ENCODE measurements around the gene PLXDC2.

DNA sequence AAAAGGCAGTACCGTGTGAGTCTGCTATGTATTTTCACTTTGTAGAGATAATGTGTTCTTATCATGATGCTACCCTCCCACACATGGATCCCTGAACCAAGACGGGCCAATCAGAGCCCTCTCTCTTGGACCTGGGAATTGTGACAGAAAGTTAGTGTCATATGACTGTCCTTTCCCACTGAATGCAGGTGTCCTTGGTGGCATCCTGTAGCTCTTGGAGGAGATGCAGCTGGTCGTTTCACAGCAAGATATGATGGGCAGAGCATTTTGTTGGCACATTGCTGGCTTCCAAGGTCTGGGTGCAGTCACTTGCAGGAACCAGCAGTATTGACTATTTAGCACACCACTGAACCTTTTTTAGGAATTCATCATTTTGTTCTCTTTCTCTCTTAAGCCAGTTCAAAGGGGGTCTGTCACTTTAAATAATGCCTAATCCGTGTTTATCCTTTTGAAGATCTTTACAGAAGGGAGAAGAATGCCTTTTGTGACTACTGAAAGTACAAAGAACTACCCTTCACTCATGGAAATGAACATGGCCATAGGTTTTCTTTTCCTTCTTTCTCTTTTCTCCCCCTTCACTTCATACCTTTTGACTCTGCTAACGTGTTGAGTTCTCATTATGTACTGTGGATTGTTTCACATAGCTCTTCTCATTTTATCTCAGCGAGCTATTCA is 125.1 kb downstream of the PLXDC2 start:
- TF ChIP-seq, protein P1, sequence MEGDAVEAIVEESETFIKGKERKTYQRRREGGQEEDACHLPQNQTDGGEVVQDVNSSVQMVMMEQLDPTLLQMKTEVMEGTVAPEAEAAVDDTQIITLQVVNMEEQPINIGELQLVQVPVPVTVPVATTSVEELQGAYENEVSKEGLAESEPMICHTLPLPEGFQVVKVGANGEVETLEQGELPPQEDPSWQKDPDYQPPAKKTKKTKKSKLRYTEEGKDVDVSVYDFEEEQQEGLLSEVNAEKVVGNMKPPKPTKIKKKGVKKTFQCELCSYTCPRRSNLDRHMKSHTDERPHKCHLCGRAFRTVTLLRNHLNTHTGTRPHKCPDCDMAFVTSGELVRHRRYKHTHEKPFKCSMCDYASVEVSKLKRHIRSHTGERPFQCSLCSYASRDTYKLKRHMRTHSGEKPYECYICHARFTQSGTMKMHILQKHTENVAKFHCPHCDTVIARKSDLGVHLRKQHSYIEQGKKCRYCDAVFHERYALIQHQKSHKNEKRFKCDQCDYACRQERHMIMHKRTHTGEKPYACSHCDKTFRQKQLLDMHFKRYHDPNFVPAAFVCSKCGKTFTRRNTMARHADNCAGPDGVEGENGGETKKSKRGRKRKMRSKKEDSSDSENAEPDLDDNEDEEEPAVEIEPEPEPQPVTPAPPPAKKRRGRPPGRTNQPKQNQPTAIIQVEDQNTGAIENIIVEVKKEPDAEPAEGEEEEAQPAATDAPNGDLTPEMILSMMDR (IDR thresholded peaks at IDR 0.05), result no peak
- TF ChIP-seq POLR2A (IDR thresholded peaks at IDR 0.05) (no peak), POLR2AphosphoS5 (IDR thresholded peaks at IDR 0.05) (no peak)
